ENCODE data around the gene ZNF593OS. TPM values are rescaled to one million over a fixed set of nuclear protein-coding genes. Genes with fewer than 3 reads are reported as not detected.

Gene ZNF593OS
- total and polyA plus RNA-seq, 4 donors: 0.10 to 0.32 TPM; not detected in 2

- DNase-seq (ENCODE audit: low spot score): no peak
- no peaks in the 10 kb centered on the region for H3K9me3 ChIP-seq (ENCODE audit: control insufficient read depth in 4 of 4, low read length in 3 of 4)
- no peak overlapping the region for H3K9ac ChIP-seq (ENCODE audit: low read depth in 1 of 2, low read length in 2 of 2)
- no peak overlapping the region for H3K27ac ChIP-seq (ENCODE audit: low read depth in 1 of 2, low read length in 2 of 2)
- H3K36me3 ChIP-seq (ENCODE audit: control insufficient read depth in 4 of 4, insufficient read depth in 3 of 4, low read depth in 1 of 4, low read length in 3 of 4): no peaks in the 10 kb centered on the region
- TF ChIP-seq ATF3 (IDR thresholded peaks at IDR 0.05): no peak
- no peak for TF ChIP-seq NR2F2 (IDR thresholded peaks at IDR 0.05)
- TF ChIP-seq YY1 (IDR thresholded peaks at IDR 0.05): no peak
- no peak for TF ChIP-seq RAD21 (IDR thresholded peaks at IDR 0.05)
- TF ChIP-seq SP1 (IDR thresholded peaks at IDR 0.05): no peak
- no peak for TF ChIP-seq GABPA (IDR thresholded peaks at IDR 0.05 in 1 of 2, conservative IDR thresholded peaks at IDR 0.05 in 1 of 2)
- TF ChIP-seq, protein P1, sequence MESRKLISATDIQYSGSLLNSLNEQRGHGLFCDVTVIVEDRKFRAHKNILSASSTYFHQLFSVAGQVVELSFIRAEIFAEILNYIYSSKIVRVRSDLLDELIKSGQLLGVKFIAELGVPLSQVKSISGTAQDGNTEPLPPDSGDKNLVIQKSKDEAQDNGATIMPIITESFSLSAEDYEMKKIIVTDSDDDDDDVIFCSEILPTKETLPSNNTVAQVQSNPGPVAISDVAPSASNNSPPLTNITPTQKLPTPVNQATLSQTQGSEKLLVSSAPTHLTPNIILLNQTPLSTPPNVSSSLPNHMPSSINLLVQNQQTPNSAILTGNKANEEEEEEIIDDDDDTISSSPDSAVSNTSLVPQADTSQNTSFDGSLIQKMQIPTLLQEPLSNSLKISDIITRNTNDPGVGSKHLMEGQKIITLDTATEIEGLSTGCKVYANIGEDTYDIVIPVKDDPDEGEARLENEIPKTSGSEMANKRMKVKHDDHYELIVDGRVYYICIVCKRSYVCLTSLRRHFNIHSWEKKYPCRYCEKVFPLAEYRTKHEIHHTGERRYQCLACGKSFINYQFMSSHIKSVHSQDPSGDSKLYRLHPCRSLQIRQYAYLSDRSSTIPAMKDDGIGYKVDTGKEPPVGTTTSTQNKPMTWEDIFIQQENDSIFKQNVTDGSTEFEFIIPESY (IDR thresholded peaks at IDR 0.05): no peak
- TF ChIP-seq, protein P2, sequence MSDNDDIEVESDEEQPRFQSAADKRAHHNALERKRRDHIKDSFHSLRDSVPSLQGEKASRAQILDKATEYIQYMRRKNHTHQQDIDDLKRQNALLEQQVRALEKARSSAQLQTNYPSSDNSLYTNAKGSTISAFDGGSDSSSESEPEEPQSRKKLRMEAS (IDR thresholded peaks at IDR 0.05): no peak
- no peak for TF ChIP-seq HNF4G (IDR thresholded peaks at IDR 0.05)
- TF ChIP-seq FOXA1 (IDR thresholded peaks at IDR 0.05): no peak
- TF ChIP-seq HNF4A (conservative IDR thresholded peaks at IDR 0.05): no peak
- no peak for TF ChIP-seq EGR1 (IDR thresholded peaks at IDR 0.05; ENCODE audit: low read depth in 2 of 2)
- TF ChIP-seq FOXA2 (IDR thresholded peaks at IDR 0.05): no peak
- no peak for TF ChIP-seq TAF1 (conservative IDR thresholded peaks at IDR 0.05)
- TF ChIP-seq, protein P3, sequence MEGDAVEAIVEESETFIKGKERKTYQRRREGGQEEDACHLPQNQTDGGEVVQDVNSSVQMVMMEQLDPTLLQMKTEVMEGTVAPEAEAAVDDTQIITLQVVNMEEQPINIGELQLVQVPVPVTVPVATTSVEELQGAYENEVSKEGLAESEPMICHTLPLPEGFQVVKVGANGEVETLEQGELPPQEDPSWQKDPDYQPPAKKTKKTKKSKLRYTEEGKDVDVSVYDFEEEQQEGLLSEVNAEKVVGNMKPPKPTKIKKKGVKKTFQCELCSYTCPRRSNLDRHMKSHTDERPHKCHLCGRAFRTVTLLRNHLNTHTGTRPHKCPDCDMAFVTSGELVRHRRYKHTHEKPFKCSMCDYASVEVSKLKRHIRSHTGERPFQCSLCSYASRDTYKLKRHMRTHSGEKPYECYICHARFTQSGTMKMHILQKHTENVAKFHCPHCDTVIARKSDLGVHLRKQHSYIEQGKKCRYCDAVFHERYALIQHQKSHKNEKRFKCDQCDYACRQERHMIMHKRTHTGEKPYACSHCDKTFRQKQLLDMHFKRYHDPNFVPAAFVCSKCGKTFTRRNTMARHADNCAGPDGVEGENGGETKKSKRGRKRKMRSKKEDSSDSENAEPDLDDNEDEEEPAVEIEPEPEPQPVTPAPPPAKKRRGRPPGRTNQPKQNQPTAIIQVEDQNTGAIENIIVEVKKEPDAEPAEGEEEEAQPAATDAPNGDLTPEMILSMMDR (IDR thresholded peaks at IDR 0.05; ENCODE audit: low read depth, low read length, missing input control): no peak
- no peak for TF ChIP-seq JUND (IDR thresholded peaks at IDR 0.05)
- no peak for TF ChIP-seq REST (IDR thresholded peaks at IDR 0.05)
- no peak for TF ChIP-seq RXRA (IDR thresholded peaks at IDR 0.05)
- H3K4me3 ChIP-seq (ENCODE audit: low read depth in 1 of 3, low read length in 3 of 3): no peak overlapping the region
- H3K4me1 ChIP-seq (ENCODE audit: control insufficient read depth in 4 of 4, insufficient read depth in 4 of 4, low read length in 3 of 4): no peaks in the 10 kb centered on the region
- no peaks in the 10 kb centered on the region for H3K27me3 ChIP-seq (ENCODE audit: control insufficient read depth in 4 of 4, insufficient read depth in 4 of 4, low read length in 3 of 4)
- WGBS: 93% methylated on average over 3 of the region's 3 CpGs
Observed at GRCh38 chr1:26197301-26197700, 25.7 kb upstream of the ZNF593OS start.

Measured in liver (tissue), 9 donors.